K562 (cell line): Measurements from ENCODE around the gene GTSE1. TPM values are rescaled to one million over a fixed set of nuclear protein-coding genes. Genes with fewer than 3 reads are reported as not detected.
A peak's percentile ranks its signal among the peaks of the same experiment; 100 is the strongest.

Experiments
- ARHGAP35 ChIP-seq: fragments of 450-650 bp; IDR thresholded peaks from 2 replicates; pipeline ENCODE4 v1.6.1; 2018; ENCODE audit not compliant: partially characterized antibody
- C11orf30 ChIP-seq: fragments of 450-650 bp; IDR thresholded peaks from 2 replicates; pipeline ENCODE4 v1.6.1; 2016; ENCODE audit warnings: low read depth, mild to moderate bottlenecking
- CREM ChIP-seq: IDR thresholded peaks from 2 replicates; pipeline ENCODE4 v1.6.1; 2014; ENCODE audit warnings: antibody characterized with exemption, low read depth
- ELF2 ChIP-seq: fragments of 250-450 bp; sonication (Bioruptor Pico); IDR thresholded peaks from 2 replicates; pipeline ENCODE4 v1.5.0; 2021; ENCODE audit warnings: mild to moderate bottlenecking
- HNRNPL ChIP-seq: fragments of 200-400 bp; formaldehyde crosslinking; IDR thresholded peaks from 2 replicates; pipeline ENCODE4 v1.6.1; 2017; ENCODE audit warnings: low read depth, mild to moderate bottlenecking, low read length
- KLF13 ChIP-seq: fragments of 450-650 bp; IDR thresholded peaks from 2 replicates; pipeline ENCODE4 v1.6.1; 2016; ENCODE audit warnings: missing genetic modification characterization, low read depth, mild to moderate bottlenecking, missing compliant biosample characterization, moderate library complexity, borderline replicate concordance
- LEF1 ChIP-seq: fragments of 450-650 bp; IDR thresholded peaks from 2 replicates; pipeline ENCODE4 v1.6.1; 2016; ENCODE audit warnings: mild to moderate bottlenecking
- MTF1 ChIP-seq: fragments of 250-450 bp; sonication (Bioruptor Pico); IDR thresholded peaks from 2 replicates; pipeline ENCODE4 v1.9.0; 2021; ENCODE audit warnings: moderate library complexity, mild to moderate bottlenecking, inconsistent platforms, borderline replicate concordance
- PHF8 ChIP-seq: fragments of 200-600 bp; sonication (generic); IDR thresholded peaks from 2 replicates; pipeline ENCODE4 v1.6.1; 2012; ENCODE audit warnings: mixed run types, mild to moderate bottlenecking, inconsistent platforms, low read length, moderate library complexity, borderline replicate concordance
- RAD51 ChIP-seq: fragments of 450-650 bp; IDR thresholded peaks from 2 replicates; pipeline ENCODE4 v1.7.1; 2016; ENCODE audit warnings: low read depth, mild to moderate bottlenecking, borderline replicate concordance
- RBM34 ChIP-seq: fragments of 200-400 bp; formaldehyde crosslinking; IDR thresholded peaks from 2 replicates; pipeline ENCODE4 v1.6.1; 2018; ENCODE audit warnings: low read length, borderline replicate concordance; ENCODE audit not compliant: insufficient read depth
- TFAM ChIP-seq: fragments of 250-450 bp; sonication (Bioruptor Pico); conservative IDR thresholded peaks from 2 replicates; pipeline ENCODE4 v1.5.0; 2021; ENCODE audit warnings: mild to moderate bottlenecking, moderate library complexity
- XRCC5 ChIP-seq: fragments of 200-400 bp; formaldehyde crosslinking; IDR thresholded peaks from 2 replicates; pipeline ENCODE4 v1.6.1; 2017; ENCODE audit warnings: low read depth, mild to moderate bottlenecking, low read length
- ZBTB43 ChIP-seq: sonication (generic); formaldehyde crosslinking; IDR thresholded peaks from 2 replicates; pipeline ENCODE4 v1.8.0; 2023; ENCODE audit warnings: mild to moderate bottlenecking, missing genetic modification reagents
- ZMIZ1 ChIP-seq, 2 experiments: fragments of 150-350 bp in 1 of 2; IDR thresholded peaks; 2 replicates each; pipeline ENCODE4 v1.6.1; 2012 to 2016; ENCODE audit warnings: low read depth in 2 of 2, low read length in 2 of 2, mild to moderate bottlenecking in 1 of 2, moderate library complexity in 1 of 2
- ZNF12 ChIP-seq: sonication (generic); formaldehyde crosslinking; IDR thresholded peaks from 2 replicates; pipeline ENCODE4 v1.4.0; 2020; ENCODE audit warnings: mild to moderate bottlenecking, missing genetic modification reagents
- ZNF584 ChIP-seq: fragments of 200-800 bp; sonication (Bioruptor generic); IDR thresholded peaks from 2 replicates; pipeline ENCODE4 v1.6.1; 2016; ENCODE audit warnings: low read depth, mild to moderate bottlenecking, missing genetic modification characterization, missing compliant biosample characterization
- ZNF780A ChIP-seq: fragments of 250-450 bp; sonication (Bioruptor Pico); IDR thresholded peaks from 2 replicates; pipeline ENCODE4 v1.5.0; 2021; ENCODE audit warnings: mild to moderate bottlenecking
- polyA plus RNA-seq, 8 experiments: library from polyadenylated mRNA; depleted of rRNA in 4 of 8; stranded (reverse) in 5 of 8; unstranded in 3 of 8; fragments of >200 nt; fragmentation: Nextera tagmentation in 2 of 8; fragmentation: Illumina TruSeq in 1 of 8; extraction: Ambion mirVana in 2 of 8; extraction: Trizol in 1 of 8; gene quantifications; 2 replicates each; pipeline versions ENCODE4 v1.2.1 to v1.2.3, GENCODE V29; 2011 to 2014; ENCODE audit warnings: inconsistent platforms in 1 of 8, missing spikeins in 1 of 8
- total RNA-seq, 7 experiments: library from RNA; depleted of rRNA in 6 of 7; stranded (reverse); fragments of >200 nt in 6 of 7; fragmentation: Illumina TruSeq in 2 of 7; extraction: Trizol in 2 of 7; gene quantifications; 2 replicates each; pipeline versions ENCODE4 v1.2.1 to v1.2.3, GENCODE V29; 2011 to 2021; ENCODE audit warnings: low replicate concordance in 1 of 7
- TF ChIP-seq, protein P1 (sequence below): fragments of 250-450 bp; sonication (Bioruptor Pico); IDR thresholded peaks from 2 replicates; pipeline ENCODE4 v1.5.0; 2021; ENCODE audit warnings: mild to moderate bottlenecking, moderate library complexity

Gene GTSE1
- total and polyA plus RNA-seq, 9 of the 15 experiments (the other 6 are each of a cell fraction or from before 2014, with no cell fraction given), result 2.5 to 22.5 (median 12.9) TPM

DNA sequence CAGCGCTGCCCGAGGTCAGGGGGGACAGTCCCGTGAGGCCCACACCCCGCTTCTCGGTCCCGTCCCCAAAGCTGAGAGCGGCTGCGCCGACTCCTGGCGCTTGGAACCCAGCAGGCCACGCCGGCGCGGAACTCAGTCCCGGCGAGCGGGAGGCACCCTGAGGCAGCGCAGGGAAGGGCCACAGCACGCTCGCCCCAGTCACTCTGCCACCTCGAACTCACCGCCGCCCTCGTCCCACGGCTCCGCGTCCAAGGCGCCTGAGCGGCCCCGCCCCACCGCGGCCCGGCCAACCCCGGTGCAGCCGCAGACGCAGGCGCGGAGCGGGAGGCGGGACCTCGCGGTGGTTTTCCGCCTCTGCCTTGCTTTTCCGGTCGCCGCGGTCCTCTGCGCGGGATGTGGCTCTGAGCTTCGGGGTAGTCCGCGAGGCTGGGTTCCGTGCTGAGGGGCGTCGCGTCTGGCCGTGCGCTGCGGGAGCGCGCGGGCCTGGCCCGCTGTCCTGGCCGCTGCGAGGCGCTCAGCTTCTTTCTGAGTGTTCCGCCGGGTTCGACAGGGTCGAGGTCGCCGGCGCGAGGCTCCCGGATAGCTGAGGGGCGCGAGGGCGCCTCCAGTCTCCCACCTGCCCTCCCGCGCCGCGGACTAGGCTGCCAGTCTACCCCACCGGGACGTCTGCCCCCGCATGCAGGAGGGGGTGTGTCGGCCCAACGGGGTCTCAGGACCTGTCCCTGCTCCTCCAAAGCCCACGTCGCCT, 46.5 kb upstream of the GTSE1 start, which contains the start of gene CDPF1 (continued):
- TF ChIP-seq, protein P1, sequence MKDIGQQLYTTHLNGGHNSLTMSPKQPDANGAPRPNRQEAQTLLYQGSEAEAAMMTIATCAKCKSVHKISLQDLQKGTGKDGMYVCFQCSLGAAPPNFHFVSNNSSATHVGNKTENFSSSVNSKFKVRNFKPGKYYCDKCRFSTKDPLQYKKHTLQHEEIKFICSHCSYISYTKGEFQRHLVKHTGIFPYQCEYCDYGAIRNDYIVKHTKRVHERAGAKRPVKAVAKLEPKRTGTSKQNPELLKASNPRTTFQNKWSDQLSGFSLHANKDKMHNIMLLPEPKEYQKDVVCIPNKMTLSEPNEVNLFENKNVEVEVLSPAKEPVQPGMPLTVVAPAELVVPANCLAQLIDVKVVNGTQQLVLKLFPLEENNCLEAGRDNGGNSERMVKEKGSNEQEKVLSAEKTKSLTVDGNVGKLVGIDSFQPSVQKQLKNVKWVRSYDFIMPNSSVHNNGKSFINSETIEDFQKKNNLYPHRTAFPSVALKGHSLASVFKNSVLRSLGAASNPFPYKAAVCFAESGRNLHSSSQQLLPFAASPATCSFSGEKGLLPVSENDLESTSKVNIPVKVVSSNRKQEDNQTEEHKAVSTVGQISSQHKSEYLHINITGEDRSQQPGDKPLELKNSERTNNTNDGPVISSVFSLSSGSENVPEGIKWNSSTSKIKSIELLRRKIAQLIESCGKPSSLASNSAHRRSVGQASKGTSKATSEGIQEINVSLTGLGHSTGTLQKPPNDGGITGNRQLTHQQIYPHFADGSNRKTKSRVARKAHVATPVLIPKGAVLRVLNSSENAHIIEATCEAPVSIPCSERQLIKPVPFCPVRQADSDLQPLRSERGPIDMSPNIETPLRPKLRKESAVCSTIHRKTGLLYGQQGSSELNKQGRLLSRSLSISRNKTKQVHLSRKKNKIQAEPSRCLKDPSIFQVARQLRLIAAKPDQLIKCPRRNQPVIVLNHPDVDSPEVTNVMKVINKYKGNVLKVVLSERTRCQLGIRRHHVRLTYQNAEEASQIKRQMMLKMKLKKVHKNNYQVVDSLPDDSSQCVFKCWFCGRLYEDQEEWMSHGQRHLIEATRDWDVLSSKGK (CRISPR knock-in tag), result no peak
- 0 out of 2 replicates have a peak, but pooled peaks have one; percentile 44 for TF ChIP-seq HNRNPL
- TF ChIP-seq ZNF12 (CRISPR knock-in tag), result peak; percentile 44; the same call in 1 of the 2 replicates
- peak; percentile 16; the same call in 1 of the 2 replicates for TF ChIP-seq CREM
- TF ChIP-seq ZNF584 (CRISPR knock-in tag), result no peak
- no peak for TF ChIP-seq KLF13 (tag)
- no peak for TF ChIP-seq ARHGAP35
- no peak for TF ChIP-seq RBM34
- no peak for TF ChIP-seq LEF1
- TF ChIP-seq PHF8, result peak; percentile 75; the same call in 1 of the 2 replicates
- TF ChIP-seq RAD51, result no peak
- no peak for TF ChIP-seq ZNF780A (CRISPR knock-in tag)
- no peak for TF ChIP-seq ZBTB43 (CRISPR knock-in tag)
- TF ChIP-seq ZMIZ1 (IDR thresholded peaks at IDR 0.05; ENCODE audit: low read depth in 2 of 2, low read length in 2 of 2), result no peak
- TF ChIP-seq ELF2 (CRISPR knock-in tag), result no peak
- no peak for TF ChIP-seq C11orf30
- no peak for TF ChIP-seq XRCC5
- no peak for TF ChIP-seq MTF1
- no peak for TF ChIP-seq TFAM (CRISPR knock-in tag)
